ENCODE results near the gene ME3.
A peak's percentile ranks its signal among the peaks of the same experiment; 100 is the strongest.

The ME3 gene

DNA sequence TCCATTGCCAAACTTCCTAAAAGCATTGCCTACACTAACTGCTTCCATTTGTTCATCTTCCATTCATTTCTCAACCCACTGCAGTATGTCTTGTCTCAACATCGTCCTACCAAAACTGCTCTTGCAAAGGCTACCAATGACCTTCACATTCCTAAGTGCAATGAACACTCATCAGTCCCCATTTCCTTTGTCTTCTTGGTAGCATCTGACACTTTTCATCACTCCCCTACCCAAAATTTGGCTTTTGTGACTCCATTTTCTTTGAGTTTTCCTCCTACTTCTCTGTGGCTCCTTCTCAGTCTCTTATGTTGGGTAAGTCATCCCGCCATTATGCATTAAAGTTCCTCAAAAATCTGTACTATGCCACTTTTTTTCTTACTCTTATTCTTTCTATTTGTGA, 162.3 kb downstream of the ME3 start:
- DNase-seq, result no peak

DNA sequence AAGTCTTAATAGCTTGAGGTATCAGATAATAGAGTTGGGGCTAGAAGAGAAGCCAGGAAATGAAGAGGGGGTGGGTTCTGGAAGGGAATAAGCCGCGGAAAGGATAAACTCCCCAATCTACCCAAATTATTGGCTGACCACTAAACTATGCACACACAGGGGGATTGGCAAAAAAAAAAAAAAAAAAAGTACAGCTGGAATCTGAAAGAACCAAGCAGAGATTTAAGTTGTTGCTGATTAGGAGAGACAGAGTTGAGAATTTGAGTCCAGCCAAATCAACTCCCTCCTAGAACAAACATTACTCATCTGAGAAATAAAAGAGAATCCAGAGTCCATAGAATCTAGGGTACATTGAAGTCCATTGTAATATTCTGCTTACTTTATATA, 162.8 kb downstream of the ME3 start:
- no peak for DNase-seq

DNA sequence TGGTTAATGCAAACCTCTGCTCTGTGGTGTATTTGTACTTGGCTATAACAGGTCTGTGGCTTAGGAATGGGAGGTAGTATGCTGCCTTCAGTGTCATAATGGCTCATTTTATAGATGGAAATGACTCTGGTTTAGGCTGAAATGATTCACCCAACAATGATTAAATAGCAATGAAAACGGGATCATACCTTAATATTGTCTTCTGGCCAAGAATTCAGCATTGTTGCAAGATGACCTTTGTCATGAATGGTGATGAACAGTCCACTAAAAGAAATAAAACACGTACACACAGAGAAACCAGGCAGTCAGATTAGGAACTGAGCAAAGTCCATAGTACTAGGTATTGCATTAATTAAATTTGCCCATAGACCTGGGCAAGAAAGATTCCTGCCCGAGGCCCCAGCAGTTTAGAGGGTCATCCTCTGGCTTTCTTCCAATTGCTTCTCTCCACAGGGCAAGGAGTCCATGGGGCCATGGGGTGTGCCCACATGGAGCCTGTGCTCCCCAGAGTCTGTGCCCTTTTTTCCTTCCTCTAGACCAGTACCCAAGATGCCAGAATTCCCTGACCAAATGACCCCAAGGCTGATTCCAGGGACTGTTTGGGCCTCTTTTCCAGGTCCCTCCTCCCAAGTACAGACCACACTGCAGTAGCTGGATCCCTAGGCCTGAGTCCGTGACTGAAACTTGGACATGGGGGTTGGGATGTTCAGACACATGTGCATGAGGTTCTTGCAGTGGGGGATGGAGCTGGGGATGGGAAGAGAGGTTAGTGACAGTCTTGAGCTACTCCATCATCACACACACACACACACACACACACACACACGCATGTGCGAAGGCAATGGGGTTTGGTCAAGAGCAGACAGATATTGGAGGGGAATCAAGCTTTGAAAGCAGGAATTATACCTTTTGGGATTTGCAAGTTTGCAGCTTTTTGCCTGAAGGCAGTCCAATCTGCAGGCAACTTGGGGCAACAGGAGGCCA, 163.5 kb downstream of the ME3 start:
- DNase-seq, result no peak

DNA sequence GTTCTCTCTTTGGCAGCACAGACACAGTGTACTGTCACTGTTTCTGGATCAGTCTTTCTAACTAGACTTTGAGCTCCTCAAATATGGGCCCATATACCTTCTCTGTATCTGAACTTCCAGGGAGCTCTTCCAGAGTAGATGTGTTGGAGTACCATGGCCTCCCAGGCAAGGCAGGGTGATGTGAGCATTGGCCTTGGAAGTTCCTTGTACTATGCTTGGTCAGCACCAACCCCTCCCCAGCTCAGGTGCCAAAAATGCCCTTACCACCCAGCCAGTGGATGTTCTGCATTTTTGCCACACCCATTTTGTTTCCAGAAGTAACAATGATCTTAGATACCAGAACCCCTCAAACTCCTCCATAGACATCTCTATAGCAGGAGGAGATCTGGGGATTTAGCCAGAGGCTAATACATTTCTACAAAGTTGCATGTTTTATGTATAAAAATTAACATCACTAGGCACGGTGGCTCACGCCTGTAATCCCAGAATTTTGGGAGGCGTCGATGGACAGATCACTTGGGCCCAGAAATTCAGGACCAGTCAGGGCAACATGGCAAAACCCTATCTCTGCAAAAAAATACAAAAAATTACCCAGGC, 165.1 kb downstream of the ME3 start:
- no peak for DNase-seq

DNA sequence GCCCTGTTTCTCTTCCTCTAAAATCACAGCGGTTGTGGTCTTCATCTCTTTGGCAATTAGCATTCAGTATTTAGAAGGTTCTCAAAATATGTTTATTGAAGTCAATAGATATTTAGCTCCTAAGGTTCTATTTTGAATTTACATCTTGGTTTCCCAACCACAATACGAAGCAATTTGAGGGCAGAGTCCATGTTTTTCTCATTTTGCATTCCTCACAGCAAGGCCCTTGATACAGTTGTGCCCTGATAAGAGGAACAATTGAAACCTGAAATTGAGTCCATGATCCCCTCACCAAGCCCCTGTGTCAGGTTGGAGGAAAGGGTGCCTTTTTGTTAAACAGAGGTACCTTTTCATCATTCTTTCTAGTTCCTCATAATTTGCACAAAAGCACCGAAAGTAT, 166.2 kb downstream of the ME3 start:
- DNase-seq, result no peak

DNA sequence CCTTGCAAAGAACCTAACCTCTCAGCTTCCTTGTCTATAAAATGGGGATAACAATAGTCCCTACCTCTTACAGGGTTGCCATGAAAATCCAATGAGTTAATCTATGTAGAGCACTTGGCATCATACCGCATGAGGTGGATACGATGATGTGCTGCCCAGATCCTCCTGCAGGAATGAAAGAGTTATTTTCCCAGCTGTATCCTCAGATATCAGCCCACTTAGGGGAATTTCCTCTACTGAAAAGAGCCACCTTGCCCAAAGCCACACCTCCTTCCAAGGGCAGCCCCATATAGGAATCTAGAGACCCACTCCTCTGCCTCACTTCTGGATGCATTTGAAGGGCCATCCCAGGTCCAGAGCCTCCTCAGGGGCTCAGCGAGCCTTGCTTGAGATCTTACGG, 169.3 kb downstream of the ME3 start:
- DNase-seq, result no peak

DNA sequence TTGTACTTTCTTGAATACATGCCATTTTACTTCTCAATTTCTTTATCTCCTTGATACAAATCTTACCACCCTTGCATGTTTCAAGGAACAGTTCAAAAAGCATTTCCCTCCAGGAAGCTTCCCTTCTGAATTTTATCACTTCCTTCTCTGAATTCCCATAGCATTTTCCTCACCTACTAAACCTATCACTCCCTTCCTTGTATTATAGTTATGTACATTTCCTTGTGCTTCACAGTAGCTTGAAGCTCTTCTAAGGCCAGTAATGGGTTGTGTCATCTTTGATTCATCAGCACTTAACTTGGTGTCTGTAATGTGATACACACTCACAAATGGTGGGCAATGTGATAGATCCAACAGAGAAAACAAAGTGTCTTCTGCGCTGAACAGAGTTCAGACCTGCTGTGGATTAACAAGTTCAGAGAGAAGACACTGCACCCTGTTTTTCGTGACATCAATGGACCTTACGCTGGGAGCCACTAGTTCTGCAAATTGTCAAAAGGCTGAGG, 170.2 kb downstream of the ME3 start:
- DNase-seq, result no peak

DNA sequence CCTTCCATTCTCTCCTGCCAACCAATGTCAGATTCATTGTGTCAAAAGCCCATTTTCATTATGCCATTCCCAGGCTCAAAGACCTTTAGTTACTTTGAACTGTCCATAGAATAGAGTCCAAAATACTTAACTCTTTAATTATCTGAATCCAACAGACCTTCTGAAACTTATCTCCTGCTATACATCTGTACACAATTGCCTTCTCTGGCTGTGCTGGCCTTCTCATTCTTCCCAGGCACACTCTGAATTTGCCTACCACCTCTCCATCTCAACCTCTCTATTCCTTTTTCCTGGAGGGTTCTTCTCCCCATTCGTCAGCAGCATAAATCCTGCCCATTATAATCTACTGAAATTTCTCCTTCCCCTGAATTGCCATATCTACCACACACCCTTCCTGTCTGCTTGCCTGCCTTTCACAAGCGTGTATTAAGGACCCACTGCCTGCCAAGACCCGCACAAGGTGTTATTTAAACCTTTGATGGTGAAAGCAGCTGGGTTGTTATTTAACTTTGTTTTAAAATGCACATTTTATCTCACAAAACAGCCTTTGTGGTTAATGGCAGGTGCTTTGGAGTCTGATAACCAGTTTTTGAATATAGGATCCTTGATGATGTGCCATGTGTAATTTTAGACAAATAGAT, 171.8 kb downstream of the ME3 start:
- DNase-seq, result no peak

DNA sequence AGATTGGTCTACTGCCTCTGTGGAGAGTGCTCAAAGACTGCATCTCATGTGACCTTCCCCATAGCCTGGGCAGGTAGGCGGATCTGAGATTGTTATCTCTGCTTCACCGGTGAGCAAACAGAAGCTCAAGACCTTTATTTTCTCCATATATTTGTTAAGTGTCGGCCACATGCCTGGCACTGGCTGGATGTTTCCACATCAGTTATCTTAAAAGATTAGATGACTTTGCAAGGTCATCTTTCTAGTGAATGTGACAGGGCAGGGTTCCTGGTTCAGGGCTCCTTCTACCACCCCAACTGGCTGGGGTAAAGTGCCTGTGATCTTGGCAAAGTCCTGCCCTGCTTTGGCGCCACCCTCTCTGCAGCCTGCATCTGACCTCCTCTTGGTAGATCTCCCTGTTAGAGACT, 172.7 kb downstream of the ME3 start:
- DNase-seq, result no peak

DNA sequence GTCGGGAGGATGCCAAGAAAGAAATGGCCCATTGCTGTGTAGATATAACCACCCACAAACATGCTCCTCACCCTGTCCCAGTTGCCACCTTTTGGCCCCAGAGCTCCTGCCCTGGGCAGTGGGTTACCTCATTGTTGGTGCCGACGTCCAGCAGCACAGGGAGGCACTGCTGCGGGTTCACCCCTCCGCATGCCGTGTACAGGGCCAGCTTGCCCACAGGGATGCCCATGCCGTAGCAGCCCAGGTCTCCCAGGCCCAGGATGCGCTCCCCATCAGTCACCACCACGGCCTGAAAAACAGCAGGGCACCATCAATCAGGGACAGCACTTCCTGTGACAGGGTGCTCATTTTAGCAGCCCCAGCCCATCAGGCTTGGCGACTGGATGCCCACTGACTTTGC, 174.6 kb downstream of the ME3 start:
- no peak for DNase-seq

DNA sequence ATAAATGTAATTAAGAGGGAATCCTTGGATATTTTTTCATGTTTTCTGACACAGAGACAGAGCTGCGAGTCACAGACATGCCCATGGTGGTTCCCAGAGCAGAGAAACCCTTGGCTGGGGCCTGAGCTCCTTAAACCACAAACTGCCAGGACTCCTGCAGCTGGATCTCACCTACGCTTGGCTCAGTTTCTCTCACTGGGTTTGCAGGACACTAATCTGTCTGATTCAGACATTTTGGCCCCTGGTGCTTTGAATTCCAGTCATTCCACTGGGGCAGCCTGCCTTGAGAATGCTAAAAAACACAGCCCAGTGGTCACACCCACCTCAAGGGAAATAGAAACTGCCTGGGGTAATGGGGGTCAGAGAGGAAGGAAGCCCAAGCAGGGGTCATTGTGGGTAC, 175.1 kb downstream of the ME3 start:
- no peak for DNase-seq

DNA sequence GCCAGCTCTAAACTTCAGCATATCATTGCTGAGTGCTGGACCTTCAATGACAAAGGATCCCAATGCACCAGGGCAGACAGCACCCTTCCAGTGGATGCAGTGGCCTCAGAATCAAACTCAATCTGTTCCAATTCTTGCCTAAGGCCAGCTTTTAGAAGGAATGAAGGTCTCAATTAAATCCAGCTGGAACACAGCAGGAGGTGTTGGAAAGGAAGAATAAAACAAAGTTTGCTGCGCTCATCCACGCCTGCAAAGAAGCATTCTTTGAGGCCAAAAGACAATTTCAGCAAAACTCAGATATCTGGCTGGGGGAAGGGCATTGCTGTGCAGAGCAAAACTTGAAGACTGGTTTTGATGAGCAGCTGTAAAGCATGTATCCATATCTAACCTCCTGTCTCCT, 177.1 kb downstream of the ME3 start:
- DNase-seq, result peak; percentile 14

DNA sequence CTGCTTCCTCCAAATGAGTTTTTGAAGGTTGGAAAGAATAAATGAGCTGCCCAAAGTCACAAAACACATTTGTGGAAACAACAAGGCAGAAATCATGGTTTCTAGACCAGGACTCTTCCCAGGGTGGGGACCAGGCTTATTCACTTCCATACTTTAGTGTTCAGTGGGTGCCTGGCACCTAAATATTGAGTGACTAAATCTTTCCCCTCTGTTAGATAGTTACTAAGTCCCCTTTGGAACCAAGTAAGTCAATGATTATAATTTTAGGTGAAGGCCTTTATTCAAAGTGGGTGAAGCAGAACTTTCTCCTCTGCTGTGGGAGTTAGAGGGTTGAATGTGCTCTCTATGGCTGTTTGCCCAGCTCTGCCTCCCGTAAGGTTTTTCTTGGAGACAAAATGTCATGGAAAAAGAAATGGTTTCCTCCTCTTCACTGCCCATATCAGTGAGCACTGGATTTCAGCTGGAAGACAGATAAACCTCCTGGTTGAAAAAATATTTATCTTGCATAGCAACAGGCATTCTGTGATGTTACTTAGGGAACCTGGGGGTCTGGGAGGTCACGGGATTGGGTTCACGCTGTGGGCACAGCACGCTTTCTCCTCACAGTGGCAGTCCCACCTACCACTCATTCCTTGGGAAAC, 179.9 kb downstream of the ME3 start:
- DNase-seq, result no peak

DNA sequence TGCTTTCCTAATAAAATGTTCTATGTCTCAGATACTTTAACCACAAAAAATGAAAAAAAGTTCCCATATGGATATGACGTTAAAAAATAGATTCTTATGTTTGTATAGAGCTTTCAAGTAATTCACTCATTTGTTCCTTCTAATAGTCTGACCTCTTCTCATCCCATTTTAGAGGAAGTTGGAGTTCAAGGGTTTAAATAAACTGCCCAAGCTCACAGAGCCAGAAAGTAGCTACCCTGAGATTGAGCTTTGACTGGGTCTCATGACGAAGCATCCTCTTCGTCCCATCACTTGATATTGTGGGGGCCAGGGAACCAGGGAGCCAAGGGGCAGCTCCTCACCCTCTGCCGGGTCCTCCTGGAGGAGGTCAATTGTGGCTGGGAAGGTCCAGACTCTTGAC, 181.4 kb downstream of the ME3 start:
- DNase-seq, result no peak

DNA sequence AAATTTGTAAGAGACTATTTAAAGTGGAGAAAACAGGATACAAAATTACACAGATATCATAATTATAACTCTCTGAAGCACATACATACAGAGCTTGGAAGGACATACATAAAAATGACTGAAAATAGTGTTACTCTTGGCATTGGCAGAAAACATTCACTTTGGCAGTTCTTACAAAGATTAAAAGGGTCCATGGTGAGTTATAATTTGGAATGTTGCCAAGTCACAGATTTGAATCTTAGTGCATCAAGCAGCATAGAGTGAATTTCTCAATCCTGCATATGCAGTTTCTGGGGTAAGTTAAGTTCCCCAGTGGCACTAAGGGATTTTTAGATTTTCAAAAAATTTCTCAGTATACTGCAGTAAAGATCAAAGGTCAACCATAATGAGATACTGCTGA, 181.8 kb downstream of the ME3 start:
- DNase-seq, result peak; percentile 41

DNA sequence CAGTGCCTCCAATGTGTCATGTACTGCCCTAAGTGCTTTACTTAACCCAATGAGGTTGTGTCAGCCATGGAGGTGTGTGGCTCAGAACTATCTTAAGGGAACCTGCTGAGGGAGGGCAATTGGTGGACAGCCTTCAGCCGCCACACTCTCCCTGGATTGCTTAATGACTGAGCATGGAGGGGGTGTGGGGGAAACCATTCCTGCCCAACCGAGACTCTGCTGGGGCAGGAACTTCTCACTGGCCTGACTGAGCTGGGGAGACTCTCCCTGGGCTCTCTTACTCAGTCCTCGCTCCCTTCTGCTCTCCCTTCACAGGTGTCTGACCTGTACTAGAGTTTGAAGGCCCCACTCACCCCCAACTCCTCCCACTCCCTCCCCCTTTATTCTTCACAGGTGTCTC, 183.0 kb downstream of the ME3 start:
- no peak for DNase-seq

DNA sequence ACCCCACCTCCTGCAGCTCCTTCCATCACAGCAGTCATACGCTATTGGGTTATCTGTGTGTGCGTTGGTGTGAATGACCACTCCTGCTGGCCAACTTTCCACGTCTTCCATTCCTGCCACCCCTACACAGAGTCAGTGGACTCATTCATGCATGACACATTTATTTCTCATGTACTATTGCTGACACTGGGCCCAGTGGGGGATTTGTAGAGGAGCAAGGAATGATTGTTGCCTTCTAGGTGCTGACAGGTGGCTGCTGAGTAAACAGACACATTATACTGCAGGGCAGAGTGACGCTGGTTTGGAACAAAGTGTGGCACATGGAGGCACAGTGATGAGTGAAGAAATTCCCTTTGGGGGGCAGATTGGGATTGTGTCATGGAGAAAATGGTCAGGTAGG, 183.9 kb downstream of the ME3 start:
- DNase-seq, result no peak

DNA sequence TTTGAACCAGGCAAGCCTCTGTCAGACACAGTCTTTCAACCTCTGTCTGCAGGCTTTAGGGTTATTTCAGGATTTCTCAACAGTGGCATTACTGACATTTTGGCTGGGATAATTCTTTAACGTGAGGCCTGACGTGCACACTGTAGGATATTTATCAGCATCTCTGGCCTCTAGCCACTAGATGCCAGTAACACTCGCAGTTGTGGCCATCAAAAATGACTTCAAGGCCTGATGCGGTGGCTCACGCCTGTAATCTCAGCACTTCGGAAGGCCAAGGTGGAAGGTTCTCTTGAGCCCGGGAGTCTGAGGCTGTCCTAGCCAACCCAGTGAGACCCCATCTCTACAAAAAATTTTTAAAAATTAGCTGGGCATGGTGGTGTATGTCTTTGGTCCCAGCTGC, 184.7 kb downstream of the ME3 start:
- DNase-seq, result no peak

DNA sequence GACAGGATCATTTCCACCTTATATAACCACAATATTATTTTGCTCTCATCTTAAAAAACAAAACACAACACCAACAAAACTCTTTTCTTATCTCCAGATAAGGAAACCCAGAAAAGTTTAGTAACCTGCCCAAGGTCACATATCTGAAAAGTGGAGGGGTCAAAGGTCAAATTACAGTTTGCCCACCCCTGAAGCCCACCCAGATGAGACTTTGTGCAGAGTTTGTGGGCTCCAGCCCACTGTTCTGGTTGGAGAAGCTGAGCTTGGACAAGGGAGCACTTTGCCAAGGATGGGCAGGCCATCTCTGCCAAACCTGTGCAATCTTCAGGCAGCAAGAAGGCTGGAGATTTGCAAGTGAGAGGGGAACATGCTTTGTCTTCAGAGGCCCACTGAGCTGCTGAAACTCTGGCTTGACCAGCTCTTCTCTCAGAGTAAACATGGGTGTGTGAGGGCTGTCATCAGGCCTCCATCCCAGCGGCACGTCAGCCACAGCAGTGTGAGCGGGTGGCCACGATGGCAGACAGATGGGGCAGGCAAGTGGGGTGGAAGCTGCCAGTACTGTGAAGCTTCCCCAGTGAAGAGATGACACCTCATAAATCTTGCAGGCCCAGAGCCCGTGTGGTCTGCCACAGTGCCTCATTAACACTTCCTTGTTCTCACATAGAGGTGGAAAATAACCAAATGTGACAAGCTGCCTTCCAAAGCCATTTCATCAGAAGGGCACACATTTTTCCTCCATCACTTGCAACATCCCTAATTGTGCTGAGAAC, 186.0 kb downstream of the ME3 start:
- peak; percentile 94 for DNase-seq

DNA sequence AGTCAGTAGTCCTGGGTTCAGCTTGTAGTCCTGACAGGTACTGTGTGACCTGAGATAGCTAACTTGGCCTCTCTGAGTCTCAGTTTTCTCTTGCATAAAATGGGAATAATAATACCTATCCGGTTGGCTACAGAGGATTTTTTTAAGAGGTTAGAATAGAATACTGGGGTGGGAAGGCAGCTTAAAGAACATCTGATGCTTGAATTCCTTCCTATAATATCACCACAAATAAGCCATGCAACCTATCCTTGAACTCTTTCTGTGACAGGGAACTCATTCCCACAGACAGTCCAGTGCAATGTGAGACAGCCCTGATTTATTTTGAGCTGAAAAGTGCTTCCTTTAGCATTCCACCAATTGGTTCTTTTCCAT, 187.6 kb downstream of the ME3 start:
- no peak for DNase-seq

DNA sequence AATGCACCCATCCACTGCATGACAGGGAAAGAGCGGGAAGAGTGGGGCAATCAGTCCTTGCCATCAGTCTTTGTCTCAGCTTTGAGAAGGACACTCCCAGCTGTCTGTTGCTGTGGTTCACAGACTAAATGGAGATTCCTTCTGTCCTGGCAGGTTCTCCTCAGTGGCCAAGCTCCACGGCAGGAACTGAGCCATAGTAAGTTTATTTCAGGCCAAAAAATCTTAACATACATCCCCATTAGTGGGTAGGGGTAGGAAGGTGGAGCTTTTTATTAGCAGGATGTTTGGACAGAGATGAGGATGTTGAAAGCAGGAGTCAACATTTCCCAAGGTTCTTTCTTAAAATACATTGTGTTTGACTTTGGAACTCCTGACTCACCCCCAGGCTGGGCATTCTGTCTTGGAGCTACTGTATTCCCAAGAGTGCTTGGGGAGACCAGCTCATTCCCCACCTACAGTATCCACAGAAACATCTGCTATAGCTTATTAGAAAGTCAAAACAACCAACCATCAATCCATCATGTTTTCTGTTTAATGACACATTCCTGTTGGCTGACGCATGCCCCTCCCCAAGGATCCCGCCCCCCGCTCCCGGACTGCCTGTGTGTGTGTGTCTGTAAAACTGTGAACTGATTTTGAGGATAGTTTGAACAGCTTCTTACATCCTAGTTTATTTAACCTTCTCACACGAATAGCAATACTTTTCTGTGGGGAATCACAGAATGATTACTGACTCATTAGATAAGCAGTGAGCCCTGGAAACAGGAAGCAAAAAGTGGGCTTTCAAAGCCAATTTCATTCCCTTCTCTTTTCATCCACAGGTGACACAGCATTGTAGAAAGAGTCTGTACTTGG, 188.2 kb downstream of the ME3 start:
- peak; percentile 99 for DNase-seq

DNA sequence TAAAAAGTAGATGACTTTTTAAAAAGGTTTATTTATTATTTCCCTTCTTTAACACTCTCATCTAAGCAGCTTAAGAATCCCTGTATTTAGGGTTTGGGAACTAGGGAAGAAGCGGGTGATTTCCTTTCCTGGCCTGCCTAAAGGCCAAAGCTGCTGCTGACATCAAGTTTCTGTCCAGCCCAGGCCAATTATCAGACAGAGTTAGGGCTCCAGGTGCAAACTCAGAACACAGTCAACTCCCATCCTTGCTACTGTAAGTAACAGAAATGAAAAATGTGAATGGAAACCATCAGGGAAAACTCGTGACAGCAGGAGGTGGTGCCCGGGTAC, 188.8 kb downstream of the ME3 start:
- no peak for DNase-seq
